Mesendoderm (in vitro differentiated cells): ENCODE measurements around the gene ZBTB25.
A peak's percentile ranks its signal among the peaks of the same experiment; 100 is the strongest.

ENCODE experiments used
- DNase-seq: peaks from one replicate; pipeline ENCODE4 v3.0.0; 2013
- H2AK5ac ChIP-seq: 2 replicates; pipeline ENCODE4 v1.6.1; 2013; ENCODE audit warnings: low read length, inconsistent platforms
- H2BK120ac ChIP-seq: 2 replicates; pipeline ENCODE4 v1.6.1; 2013; ENCODE audit warnings: low read depth, mild to moderate bottlenecking, low read length, moderate library complexity, mixed read lengths
- H2BK15ac ChIP-seq: replicated peaks from 2 replicates; pipeline ENCODE4 v1.6.1; 2013; ENCODE audit warnings: low read depth, mild to moderate bottlenecking, moderate library complexity
- H2BK5ac ChIP-seq: 2 replicates; pipeline ENCODE4 v1.6.1; 2013; ENCODE audit warnings: low read length, inconsistent platforms
- H3K18ac ChIP-seq: 2 replicates; pipeline ENCODE4 v1.6.1; 2013; ENCODE audit warnings: mild to moderate bottlenecking, low read length, mixed read lengths
- H3K23ac ChIP-seq: one replicate; pipeline ENCODE4 v1.6.1; 2013; ENCODE audit warnings: low read length
- H3K27ac ChIP-seq: 2 replicates; pipeline ENCODE4 v1.5.1; 2013; ENCODE audit warnings: low read depth, mild to moderate bottlenecking, inconsistent platforms, low read length, moderate library complexity
- H3K27me3 ChIP-seq: 2 replicates; pipeline ENCODE4 v1.6.1; 2013; ENCODE audit warnings: low read length, control low read depth, mild to moderate bottlenecking, inconsistent platforms; ENCODE audit not compliant: insufficient read depth, poor library complexity
- H3K36me3 ChIP-seq: 2 replicates; pipeline ENCODE4 v1.6.1; 2013; ENCODE audit warnings: low read length, inconsistent platforms; ENCODE audit not compliant: control insufficient read depth, insufficient read depth
- H3K4ac ChIP-seq: one replicate; pipeline ENCODE4 v1.6.1; 2013; ENCODE audit warnings: low read depth, mild to moderate bottlenecking, low read length, moderate library complexity
- H3K4me1 ChIP-seq: 2 replicates; pipeline ENCODE4 v1.6.1; 2013; ENCODE audit warnings: low read depth, low read length, inconsistent platforms; ENCODE audit not compliant: control insufficient read depth
- H3K4me2 ChIP-seq: 2 replicates; pipeline ENCODE4 v1.6.1; 2013; ENCODE audit warnings: low read length
- H3K4me3 ChIP-seq: 2 replicates; pipeline ENCODE4 v1.5.1; 2013; ENCODE audit warnings: mild to moderate bottlenecking, low read length
- H3K56ac ChIP-seq: one replicate; pipeline ENCODE4 v1.6.1; 2013; ENCODE audit warnings: low read length
- H3K79me1 ChIP-seq: 2 replicates; pipeline ENCODE4 v1.6.1; 2013; ENCODE audit warnings: low read length, inconsistent platforms
- H3K79me2 ChIP-seq: 2 replicates; pipeline ENCODE4 v1.6.1; 2013; ENCODE audit warnings: mild to moderate bottlenecking, low read length; ENCODE audit not compliant: control insufficient read depth, insufficient read depth
- H3K9ac ChIP-seq: 2 replicates; pipeline ENCODE4 v1.6.1; 2013; ENCODE audit warnings: low read length, inconsistent platforms
- H4K5ac ChIP-seq: one replicate; pipeline ENCODE4 v1.6.1; 2013; ENCODE audit warnings: low read length
- H4K8ac ChIP-seq: one replicate; pipeline ENCODE4 v1.6.1; 2013; ENCODE audit warnings: low read depth, mild to moderate bottlenecking, control low read depth, low read length, moderate library complexity
- WGBS: extraction: QIAGEN DNeasy Blood & Tissue Kit; methylation state at CpG from one replicate; pipeline ENCODE4 v1.1.7; 2013; ENCODE audit warnings: low lambda C conversion rate, missing lambda C conversion rate; ENCODE audit not compliant: insufficient coverage; ENCODE audit errors: extremely low coverage; 5-methylcytosine and 5-hydroxymethylcytosine counted together

ZBTB25 gene

DNA sequence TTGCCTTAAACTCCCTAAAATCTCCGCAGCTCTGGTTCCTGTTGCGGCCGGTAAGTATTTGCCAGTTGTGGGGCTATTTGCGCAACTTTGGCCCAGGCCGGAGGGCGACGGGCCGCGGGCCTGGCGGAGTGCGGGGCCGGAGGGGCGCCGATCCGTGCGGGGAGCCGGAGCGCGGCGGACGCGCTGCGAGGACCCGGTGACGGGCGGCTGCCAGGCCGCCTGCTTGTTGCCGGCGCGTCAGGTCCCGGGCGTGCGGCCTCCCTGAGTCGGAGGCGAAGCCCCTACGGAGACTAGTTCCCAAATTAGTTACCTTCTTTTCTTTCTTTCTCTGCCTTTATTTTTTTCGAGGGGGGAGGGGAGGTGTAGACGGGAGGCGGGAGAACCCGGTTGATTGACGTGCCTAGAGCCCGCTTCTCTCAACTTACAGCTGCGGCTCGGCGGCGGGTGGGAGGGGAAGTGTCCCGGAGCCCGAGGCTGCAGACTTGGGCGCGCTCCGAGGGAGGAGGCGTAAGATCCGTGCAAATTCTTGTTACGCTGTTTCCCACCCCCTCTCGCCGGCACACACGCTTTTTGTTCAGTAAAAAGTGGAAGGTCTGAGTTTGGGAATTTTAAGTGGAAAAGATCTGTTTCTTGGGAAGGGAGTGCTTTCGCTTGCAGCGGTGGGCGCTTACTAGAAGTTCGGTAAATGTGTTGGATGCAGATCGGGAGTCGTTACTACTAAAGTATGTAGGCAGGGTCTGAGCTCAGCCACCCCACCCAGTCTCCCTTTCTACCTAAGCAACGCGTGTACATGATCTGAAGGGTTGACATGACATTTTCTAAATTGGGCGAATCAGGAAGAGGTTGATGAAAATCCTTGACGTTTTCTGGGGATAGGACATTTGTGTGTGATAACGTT lies 1.5 kb upstream of the ZBTB25 start:
- no CpG with 5 or more reads among the region's 68 CpGs for WGBS
- Histone ChIP-seq H3K27ac (peak overlapping the region; percentile 100), H2BK5ac (peak overlapping the region; percentile 79), H3K18ac (peak overlapping the region; percentile 86), H3K56ac (peak overlapping the region; percentile 99), H3K23ac (peak overlapping the region; percentile 12), H3K4me3 (peak overlapping the region; percentile 85), H3K4ac (peak overlapping the region; percentile 100), H3K9ac (peak overlapping the region; percentile 98), H3K27me3 (no peaks in the 10 kb centered on the region), H3K36me3 (no peaks in the 10 kb centered on the region), H2AK5ac (no peak overlapping the region), H2BK15ac (no peak overlapping the region), H3K79me2 (peaks cover 31% of the 10 kb centered on the region), H4K5ac (no peak overlapping the region), H3K79me1 (peaks cover 8% of the 10 kb centered on the region), H3K4me2 (peak overlapping the region; percentile 69), H3K4me1 (peaks cover 19% of the 10 kb centered on the region), H2BK120ac (peak overlapping the region; percentile 92), H4K8ac (peak overlapping the region; percentile 87)
- DNase-seq, result peak; percentile 96

GRCh38 chr14:64504310-64504896 lies 765 bp upstream of the ZBTB25 start, which contains the start of gene ZBTB1:
Gene ZBTB1, plus strand, starts transcription at chr14:64504770. Its CDS starts 16,735 bp downstream, at chr14:64521505.
- Histone ChIP-seq H3K4me1 (peaks cover 19% of the 10 kb centered on the region), H3K23ac (peak within 1 kb of the TSS; percentile 59), H3K79me2 (peaks cover 30% of the 10 kb centered on the region), H3K79me1 (peaks cover 8% of the 10 kb centered on the region), H2BK5ac (peak within 1 kb of the TSS; percentile 79), H3K36me3 (no peaks in the 10 kb centered on the region), H3K27me3 (no peaks in the 10 kb centered on the region), H3K4ac (peak within 1 kb of the TSS; percentile 100), H3K9ac (peak within 1 kb of the TSS; percentile 98), H3K56ac (peak within 1 kb of the TSS; percentile 99), H3K18ac (peak within 1 kb of the TSS; percentile 86), H3K4me3 (peak within 1 kb of the TSS; percentile 85), H2AK5ac (no peak within 1 kb of the TSS), H3K27ac (peak within 1 kb of the TSS; percentile 100), H2BK15ac (no peak within 1 kb of the TSS), H2BK120ac (peak within 1 kb of the TSS; percentile 92), H3K4me2 (peak within 1 kb of the TSS; percentile 86), H4K5ac (no peak within 1 kb of the TSS), H4K8ac (peak within 1 kb of the TSS; percentile 87)
- no CpG with 5 or more reads among the region's 63 CpGs for WGBS
- peak; percentile 96 for DNase-seq

DNA sequence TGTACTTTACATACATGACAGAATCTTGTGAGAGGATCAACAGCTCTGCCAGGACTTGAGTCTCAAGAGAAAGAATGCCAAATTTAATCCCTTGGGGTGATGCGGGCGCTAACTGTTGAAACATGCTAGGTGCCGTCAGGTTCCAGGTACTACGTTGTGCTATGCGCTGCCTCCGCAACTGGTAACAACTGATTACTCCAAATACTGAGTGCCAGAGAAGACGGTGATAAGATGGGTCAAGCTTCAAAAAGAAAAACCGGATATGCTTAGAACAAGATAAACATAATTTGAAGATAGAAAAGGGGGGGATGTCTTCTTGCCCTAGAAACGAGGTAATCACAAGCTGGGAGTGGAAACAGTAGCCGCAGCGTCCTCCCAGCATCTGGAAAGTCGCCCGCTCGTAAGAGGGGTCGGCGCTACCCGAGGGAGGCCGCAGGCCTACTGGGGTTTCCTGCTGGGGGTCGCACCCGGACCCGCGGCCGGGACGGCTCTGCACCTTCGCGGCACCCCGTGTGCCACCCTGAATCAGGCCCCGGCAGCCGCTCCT lies 678 bp downstream of the ZBTB25 start:
- H2AK5ac ChIP-seq, result no peak overlapping the region
- H3K79me2 ChIP-seq, result peaks cover 22% of the 10 kb centered on the region
- peak overlapping the region; percentile 79 for H3K4me3 ChIP-seq
- H3K56ac ChIP-seq, result peak overlapping the region; percentile 99
- no CpG with 5 or more reads among the region's 29 CpGs for WGBS
- peak overlapping the region; percentile 98 for H3K9ac ChIP-seq
- no peak overlapping the region for H2BK15ac ChIP-seq
- peaks cover 12% of the 10 kb centered on the region for H3K4me1 ChIP-seq
- H4K8ac ChIP-seq, result no peak overlapping the region
- DNase-seq, result peak; percentile 47
- peak overlapping the region; percentile 83 for H3K4ac ChIP-seq
- H3K36me3 ChIP-seq, result no peaks in the 10 kb centered on the region
- no peak overlapping the region for H4K5ac ChIP-seq
- H3K18ac ChIP-seq, result peak overlapping the region; percentile 78
- H2BK5ac ChIP-seq, result peak overlapping the region; percentile 85
- no peaks in the 10 kb centered on the region for H3K27me3 ChIP-seq
- H3K23ac ChIP-seq, result no peak overlapping the region
- H3K4me2 ChIP-seq, result peak overlapping the region; percentile 86
- no peak overlapping the region for H2BK120ac ChIP-seq
- H3K79me1 ChIP-seq, result peaks cover 8% of the 10 kb centered on the region
- H3K27ac ChIP-seq, result peak overlapping the region; percentile 100

DNA sequence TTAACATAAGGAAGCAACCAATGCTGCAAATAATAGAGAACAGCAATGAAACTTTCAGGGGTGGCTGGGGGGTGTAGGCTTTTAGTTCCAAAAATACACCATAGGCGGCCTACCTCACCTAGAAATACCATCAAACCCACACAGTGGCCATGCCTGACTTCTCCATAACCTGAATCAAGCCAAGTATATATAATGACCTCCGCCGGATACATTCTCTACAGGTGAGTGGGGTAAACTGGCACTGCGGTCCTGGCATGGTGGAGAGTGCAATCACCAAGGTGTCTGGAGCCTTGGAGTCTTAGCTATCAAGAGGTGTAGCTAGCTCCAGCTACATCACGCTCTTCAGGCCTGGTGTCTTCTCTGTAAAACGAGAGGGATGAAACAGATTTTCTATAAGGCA lies 1.2 kb downstream of the ZBTB25 start:
- H3K27ac ChIP-seq, result no peak overlapping the region

GRCh38 chr14:64501411-64502171 lies 2.0 kb downstream of the ZBTB25 start:
- no peak overlapping the region for H3K4me3 ChIP-seq

More for the DNA sequence above, 1.2 kb downstream of the ZBTB25 start:
- Histone ChIP-seq H2BK120ac (no peak overlapping the region), H3K56ac (peak overlapping the region; percentile 99), H3K4me3 (no peak overlapping the region), H3K18ac (no peak overlapping the region), H3K79me2 (peaks cover 18% of the 10 kb centered on the region), H3K27me3 (no peaks in the 10 kb centered on the region), H4K5ac (no peak overlapping the region), H3K36me3 (no peaks in the 10 kb centered on the region), H2AK5ac (no peak overlapping the region), H2BK15ac (no peak overlapping the region), H3K9ac (peak overlapping the region; percentile 98), H3K23ac (no peak overlapping the region), H3K4ac (peak overlapping the region; percentile 83), H4K8ac (no peak overlapping the region), H3K4me2 (peak overlapping the region; percentile 86), H3K4me1 (peaks cover 9% of the 10 kb centered on the region), H2BK5ac (no peak overlapping the region), H3K79me1 (peaks cover 8% of the 10 kb centered on the region)
- DNase-seq, result no peak
- no CpG with 5 or more reads among the region's 6 CpGs for WGBS

More at GRCh38 chr14:64501411-64502171, 2.0 kb downstream of the ZBTB25 start:
- peak; percentile 67 for DNase-seq
- Histone ChIP-seq H4K8ac (no peak overlapping the region), H3K27me3 (no peaks in the 10 kb centered on the region), H2BK15ac (no peak overlapping the region), H3K79me1 (peaks cover 8% of the 10 kb centered on the region), H2BK120ac (no peak overlapping the region), H3K27ac (no peak overlapping the region), H3K4me1 (peaks cover 9% of the 10 kb centered on the region), H3K9ac (peak overlapping the region; percentile 98), H4K5ac (no peak overlapping the region), H3K4ac (no peak overlapping the region), H3K23ac (no peak overlapping the region), H3K79me2 (peaks cover 11% of the 10 kb centered on the region), H3K4me2 (peak overlapping the region; percentile 16), H3K18ac (no peak overlapping the region), H2BK5ac (no peak overlapping the region), H2AK5ac (peak overlapping the region; percentile 20), H3K56ac (peak overlapping the region; percentile 45), H3K36me3 (no peaks in the 10 kb centered on the region)
- WGBS, result no CpG with 5 or more reads among the region's 8 CpGs
